IPS-20b (cell line): ENCODE data around the gene B4GALNT2.
A peak's percentile ranks its signal among the peaks of the same experiment; 100 is the strongest.

ENCODE experiments used
- H3K27ac ChIP-seq: one replicate; pipeline ENCODE4 v1.5.1; 2013; ENCODE audit warnings: low read length
- H3K27me3 ChIP-seq: 2 replicates; pipeline ENCODE4 v1.6.1; 2013; ENCODE audit warnings: mild to moderate bottlenecking, low read length, inconsistent platforms; ENCODE audit not compliant: insufficient read depth
- H3K36me3 ChIP-seq: 2 replicates; pipeline ENCODE4 v1.6.1; 2013; ENCODE audit warnings: low read depth, mild to moderate bottlenecking, inconsistent platforms, low read length, moderate library complexity; ENCODE audit not compliant: insufficient read depth
- H3K4me1 ChIP-seq: 2 replicates; pipeline ENCODE4 v1.6.1; 2013; ENCODE audit warnings: mild to moderate bottlenecking, control low read depth, inconsistent platforms, low read length, moderate library complexity; ENCODE audit not compliant: insufficient read depth
- H3K4me3 ChIP-seq: 2 replicates; pipeline ENCODE4 v1.5.1; 2013; ENCODE audit warnings: mild to moderate bottlenecking, low read length, inconsistent platforms
- H3K9ac ChIP-seq: 2 replicates; pipeline ENCODE4 v1.6.1; 2013; ENCODE audit warnings: low read depth, mild to moderate bottlenecking, inconsistent platforms, low read length, moderate library complexity
- H3K9me3 ChIP-seq: 2 replicates; pipeline ENCODE4 v1.6.1; 2013; ENCODE audit warnings: mild to moderate bottlenecking, low read depth, low read length, inconsistent platforms; ENCODE audit not compliant: insufficient read depth

The B4GALNT2 gene

DNA sequence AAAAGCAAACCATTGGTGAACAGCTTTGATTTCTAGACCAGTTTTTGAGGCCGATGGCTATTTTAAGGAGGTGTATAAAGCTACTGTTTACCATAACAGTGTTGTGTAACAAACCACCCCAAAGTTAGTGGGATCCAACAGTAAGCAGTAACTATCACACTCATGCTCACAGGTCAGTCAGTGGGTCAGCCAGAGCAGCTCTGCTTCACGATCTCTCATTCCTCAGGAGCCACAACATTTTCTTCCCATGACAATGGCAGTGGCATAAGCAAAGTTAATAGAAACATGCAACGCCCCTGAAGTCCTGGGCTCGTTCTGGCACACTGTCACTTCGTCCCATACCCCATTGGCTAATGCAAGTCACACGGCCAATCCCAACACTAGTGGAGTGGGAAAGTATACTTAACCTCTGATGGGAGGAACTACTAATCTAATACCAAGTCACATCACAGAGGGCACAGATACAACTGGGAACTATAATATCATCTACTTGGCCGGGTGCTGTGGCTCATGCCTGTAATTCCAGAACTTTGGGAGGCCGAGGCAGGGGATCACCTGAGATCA, 28.0 kb upstream of the B4GALNT2 start:
- no peak overlapping the region for H3K27ac ChIP-seq
- peaks cover 27% of the 10 kb centered on the region for H3K4me1 ChIP-seq
- H3K27me3 ChIP-seq, result no peaks in the 10 kb centered on the region
- no peaks in the 10 kb centered on the region for H3K36me3 ChIP-seq
- no peak overlapping the region for H3K4me3 ChIP-seq
- H3K9ac ChIP-seq, result no peak overlapping the region
- H3K9me3 ChIP-seq, result no peaks in the 10 kb centered on the region

GRCh38 chr17:49106321-49107210, 26.0 kb upstream of the B4GALNT2 start:
- H3K4me1 ChIP-seq, result peaks cover 27% of the 10 kb centered on the region
- no peaks in the 10 kb centered on the region for H3K36me3 ChIP-seq
- H3K27ac ChIP-seq, result no peak overlapping the region
- no peaks in the 10 kb centered on the region for H3K27me3 ChIP-seq
- H3K4me3 ChIP-seq, result no peak overlapping the region
- no peaks in the 10 kb centered on the region for H3K9me3 ChIP-seq
- H3K9ac ChIP-seq, result no peak overlapping the region

DNA sequence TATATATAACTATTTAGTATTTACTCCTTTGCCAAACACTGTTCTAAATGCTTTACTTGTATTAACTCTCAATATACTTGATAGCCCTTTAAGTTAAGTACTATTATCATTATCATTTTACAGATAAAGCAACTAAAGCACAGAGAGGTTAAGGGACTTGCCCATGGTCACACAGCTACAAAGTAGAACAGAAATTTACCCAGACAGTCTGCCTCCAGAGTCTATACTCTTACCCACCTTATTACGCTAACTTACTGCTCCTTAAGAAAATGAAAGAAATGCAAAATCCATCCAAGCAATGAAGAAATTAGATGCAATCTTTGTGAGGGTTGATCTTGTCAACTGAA, 25.4 kb upstream of the B4GALNT2 start:
- Histone ChIP-seq H3K27me3 (no peaks in the 10 kb centered on the region), H3K9ac (no peak overlapping the region), H3K27ac (no peak overlapping the region), H3K36me3 (no peaks in the 10 kb centered on the region), H3K4me3 (no peak overlapping the region), H3K4me1 (peaks cover 27% of the 10 kb centered on the region), H3K9me3 (no peaks in the 10 kb centered on the region)

GRCh38 chr17:49108318-49108717, 24.3 kb upstream of the B4GALNT2 start:
- Histone ChIP-seq H3K4me1 (peaks cover 27% of the 10 kb centered on the region), H3K36me3 (no peaks in the 10 kb centered on the region), H3K27ac (no peak overlapping the region), H3K27me3 (no peaks in the 10 kb centered on the region), H3K4me3 (peak overlapping the region; percentile 9; the same call in 1 of the 2 replicates), H3K9ac (no peak overlapping the region), H3K9me3 (no peaks in the 10 kb centered on the region)

DNA sequence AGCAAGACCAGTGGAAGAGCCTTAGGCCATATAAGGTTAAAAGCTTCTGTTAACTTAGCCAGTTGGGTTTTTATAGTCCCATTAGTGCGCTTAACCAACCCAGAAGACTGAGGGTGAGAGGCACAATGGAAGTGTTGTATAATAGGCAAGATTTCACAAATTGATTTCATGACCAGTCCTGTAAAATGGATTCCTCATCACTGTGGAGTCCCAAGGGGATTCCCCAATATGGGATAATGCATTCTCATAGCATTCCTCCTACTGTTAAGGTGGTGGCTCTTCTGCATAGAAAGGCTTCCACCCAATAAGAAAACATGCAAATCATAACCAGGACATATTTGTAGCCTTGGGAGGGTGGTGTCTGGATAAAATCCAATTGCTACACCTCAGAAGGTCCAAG, 22.1 kb upstream of the B4GALNT2 start:
- H3K27me3 ChIP-seq, result no peaks in the 10 kb centered on the region
- peaks cover 27% of the 10 kb centered on the region for H3K4me1 ChIP-seq
- H3K9ac ChIP-seq, result no peak overlapping the region
- no peak overlapping the region for H3K27ac ChIP-seq
- H3K36me3 ChIP-seq, result no peaks in the 10 kb centered on the region
- no peaks in the 10 kb centered on the region for H3K9me3 ChIP-seq
- H3K4me3 ChIP-seq, result no peak overlapping the region

GRCh38 chr17:49111934-49112333, 20.6 kb upstream of the B4GALNT2 start:
- no peaks in the 10 kb centered on the region for H3K9me3 ChIP-seq
- H3K27me3 ChIP-seq, result no peaks in the 10 kb centered on the region
- H3K27ac ChIP-seq, result no peak overlapping the region
- no peak overlapping the region for H3K9ac ChIP-seq
- H3K4me3 ChIP-seq, result no peak overlapping the region
- H3K4me1 ChIP-seq, result peaks cover 17% of the 10 kb centered on the region
- H3K36me3 ChIP-seq, result no peaks in the 10 kb centered on the region

DNA sequence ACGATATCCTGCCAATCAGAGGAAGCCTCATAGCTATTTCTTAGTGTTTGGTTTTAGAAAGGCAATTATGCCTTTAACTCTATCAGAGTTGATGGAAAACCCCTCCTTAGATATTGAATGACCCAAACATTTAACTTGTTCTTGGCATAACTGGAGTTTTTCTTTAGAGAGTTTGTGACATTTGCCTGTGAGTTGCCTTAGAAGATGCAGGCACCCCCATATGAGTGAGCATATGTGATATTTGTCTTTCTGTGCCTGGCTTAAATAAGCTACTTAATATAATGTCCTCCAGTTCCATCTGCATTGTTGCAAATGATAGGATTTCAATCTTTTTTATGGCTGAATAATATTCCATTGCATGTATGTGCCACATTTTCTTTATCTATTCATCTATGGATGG, 19.6 kb upstream of the B4GALNT2 start:
- H3K9ac ChIP-seq, result no peak overlapping the region
- no peak overlapping the region for H3K27ac ChIP-seq
- no peak overlapping the region for H3K4me3 ChIP-seq
- H3K27me3 ChIP-seq, result no peaks in the 10 kb centered on the region
- H3K4me1 ChIP-seq, result peaks cover 16% of the 10 kb centered on the region
- no peaks in the 10 kb centered on the region for H3K36me3 ChIP-seq
- H3K9me3 ChIP-seq, result no peaks in the 10 kb centered on the region

GRCh38 chr17:49114703-49115102, 17.9 kb upstream of the B4GALNT2 start:
- Histone ChIP-seq H3K4me1 (no peaks in the 10 kb centered on the region), H3K36me3 (no peaks in the 10 kb centered on the region), H3K27ac (no peak overlapping the region), H3K9ac (no peak overlapping the region), H3K9me3 (no peaks in the 10 kb centered on the region), H3K4me3 (no peak overlapping the region), H3K27me3 (no peaks in the 10 kb centered on the region)

GRCh38 chr17:49117587-49118230, 14.9 kb upstream of the B4GALNT2 start:
- Histone ChIP-seq H3K9me3 (peaks cover 10% of the 10 kb centered on the region; the same call in 1 of the 2 replicates), H3K27me3 (no peaks in the 10 kb centered on the region), H3K4me3 (no peak overlapping the region), H3K27ac (no peak overlapping the region), H3K36me3 (no peaks in the 10 kb centered on the region), H3K4me1 (no peaks in the 10 kb centered on the region), H3K9ac (no peak overlapping the region)

DNA sequence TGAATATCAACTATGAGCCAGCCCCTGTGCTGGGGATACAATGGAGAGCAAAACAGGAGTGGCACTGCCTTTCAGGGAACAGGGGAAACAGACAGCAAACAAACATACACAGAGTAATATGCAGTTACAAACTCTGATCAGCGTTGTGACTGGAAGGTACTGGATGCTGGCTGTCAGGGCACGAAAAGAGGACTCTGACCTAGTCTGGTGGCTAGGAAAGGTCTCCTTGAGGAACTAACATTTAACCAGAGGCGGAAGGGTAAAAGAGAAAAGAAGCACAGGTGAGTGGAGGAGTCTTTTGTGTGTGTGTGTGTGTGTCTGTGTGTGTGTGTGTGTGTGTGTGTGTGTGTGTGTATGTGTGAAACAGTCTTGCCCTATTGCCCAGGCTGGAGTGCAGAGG, 12.4 kb upstream of the B4GALNT2 start:
- H3K4me1 ChIP-seq, result no peaks in the 10 kb centered on the region
- H3K27ac ChIP-seq, result no peak overlapping the region
- H3K27me3 ChIP-seq, result no peaks in the 10 kb centered on the region
- H3K36me3 ChIP-seq, result no peaks in the 10 kb centered on the region
- peaks cover 10% of the 10 kb centered on the region; the same call in 1 of the 2 replicates for H3K9me3 ChIP-seq
- no peak overlapping the region for H3K4me3 ChIP-seq
- no peak overlapping the region for H3K9ac ChIP-seq

DNA sequence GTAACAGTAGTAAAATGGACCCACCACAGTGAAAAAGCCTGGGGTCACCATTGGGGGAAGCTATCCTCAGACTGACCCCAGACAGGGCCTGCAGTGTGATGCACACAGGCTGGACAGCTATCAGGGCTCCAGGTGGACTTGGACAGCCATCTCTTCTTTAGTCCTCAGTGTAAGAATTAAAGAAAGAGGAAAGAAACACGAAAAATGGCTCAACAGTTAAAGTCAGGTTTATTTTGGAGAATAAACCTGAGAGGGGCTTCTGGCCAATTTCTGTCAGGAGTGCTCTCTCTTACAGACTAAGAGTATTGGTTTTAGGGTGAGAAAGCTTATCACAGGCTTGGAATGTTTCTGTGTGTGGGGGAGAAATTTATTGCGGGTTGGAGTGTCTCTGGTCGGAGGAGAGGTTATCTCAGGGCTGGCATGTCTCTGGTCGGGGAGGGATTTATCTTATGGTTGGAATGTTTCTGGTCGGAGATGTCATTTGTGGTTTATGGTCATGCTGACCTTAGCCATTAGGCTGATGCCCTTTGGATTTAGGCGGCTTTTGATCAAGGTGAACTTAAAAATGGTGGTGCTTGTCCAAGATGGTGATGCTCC, 10.8 kb upstream of the B4GALNT2 start:
- Histone ChIP-seq H3K9ac (no peak overlapping the region), H3K4me3 (no peak overlapping the region), H3K4me1 (no peaks in the 10 kb centered on the region), H3K9me3 (peaks cover 10% of the 10 kb centered on the region; the same call in 1 of the 2 replicates), H3K27me3 (no peaks in the 10 kb centered on the region), H3K36me3 (no peaks in the 10 kb centered on the region), H3K27ac (no peak overlapping the region)
